Calu3 (cell line): ENCODE data around the gene BTBD18. TPM values are rescaled to one million over a fixed set of nuclear protein-coding genes. Genes with fewer than 3 reads are reported as not detected.

ENCODE experiments used
- BruUV-seq: library from RNA; stranded (reverse); fragments of 400-500 nt; replicated peaks from 2 replicates; lab custom pipeline; 2021; lab: Mats Ljungman, UMichigan
- CTCF ChIA-PET: fragments of 300-600 bp; sonication (Branson Sonifier 250); formaldehyde crosslinking; loops from one replicate; lab custom pipeline; 2022; ENCODE audit warnings: antibody characterized with exemption; lab: Charles Lee
- DNase-seq: peaks from one replicate; pipeline ENCODE4 v3.0.0; 2022
- H3K27ac Mint-ChIP-seq: one replicate; pipeline ENCODE4 v1.8.0; 2022; ENCODE audit warnings: mixed read lengths; ENCODE audit not compliant: unreplicated experiment
- H3K27me3 Mint-ChIP-seq: one replicate; pipeline ENCODE4 v1.8.0; 2022; ENCODE audit warnings: mixed read lengths; ENCODE audit not compliant: unreplicated experiment
- H3K36me3 Mint-ChIP-seq: one replicate; pipeline ENCODE4 v1.8.0; 2022; ENCODE audit warnings: mild to moderate bottlenecking, moderate library complexity, mixed read lengths; ENCODE audit not compliant: insufficient read depth, unreplicated experiment
- H3K4me1 Mint-ChIP-seq: one replicate; pipeline ENCODE4 v1.8.0; 2022; ENCODE audit warnings: mild to moderate bottlenecking, low read depth, mixed read lengths; ENCODE audit not compliant: unreplicated experiment
- H3K4me3 Mint-ChIP-seq: one replicate; pipeline ENCODE4 v1.8.0; 2022; ENCODE audit warnings: mild to moderate bottlenecking, low read depth, moderate library complexity, mixed read lengths; ENCODE audit not compliant: unreplicated experiment
- H3K9me3 Mint-ChIP-seq: one replicate; pipeline ENCODE4 v1.8.0; 2022; ENCODE audit warnings: low read depth, mixed read lengths; ENCODE audit not compliant: unreplicated experiment
- intact Hi-C: fragments of 100-400 bp; cut with micrococcal nuclease; formaldehyde crosslinking; loops from one replicate; pipeline ENCODE4 v1.10.0; 2022; ENCODE audit not compliant: unreplicated experiment
- total RNA-seq: library from RNA; stranded (reverse); gene quantifications from 2 replicates; pipeline ENCODE4 v1.2.3, GENCODE V29; 2022
- TF ChIP-seq, protein P1 (sequence below): fragments of 200-600 bp; IDR thresholded peaks from one replicate; pipeline ENCODE4 v1.8.0; 2022; ENCODE audit warnings: antibody characterized with exemption; ENCODE audit not compliant: unreplicated experiment

Gene BTBD18
- total RNA-seq, 1 experiment from 2014 or later: not detected

DNA sequence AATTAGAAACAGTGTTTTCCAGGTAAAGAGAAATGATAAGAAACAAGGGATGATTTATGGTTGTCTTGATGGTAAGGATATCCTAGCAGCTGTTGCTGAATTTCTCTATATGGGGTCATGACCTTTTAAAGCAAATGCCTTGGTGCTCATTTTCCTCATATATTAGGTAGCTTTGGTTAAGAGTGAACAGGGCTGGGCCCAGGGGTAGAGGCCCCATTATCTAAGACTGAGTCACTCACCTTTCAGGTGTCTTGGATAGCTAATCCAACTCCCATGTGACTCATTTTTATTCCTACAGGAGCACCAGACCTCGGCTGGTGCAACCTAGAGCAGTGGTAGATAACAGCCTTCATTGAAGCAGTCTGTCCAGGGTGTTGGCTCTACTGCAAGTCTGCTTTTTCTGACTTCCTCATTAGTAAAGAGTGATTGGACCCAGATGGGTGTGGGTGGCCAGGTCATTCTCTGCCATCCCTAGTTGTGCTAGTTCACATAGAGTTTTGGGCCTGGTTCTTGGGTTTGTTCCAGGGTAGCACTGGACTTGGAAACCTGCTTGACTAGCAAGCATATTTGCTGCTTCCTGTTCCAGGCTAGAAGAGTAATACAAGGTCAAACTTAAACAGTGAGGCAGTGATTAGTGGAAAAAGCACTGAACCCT is 47.4 kb upstream of the BTBD18 start:
- Mint-ChIP-seq H3K4me3 (peak overlapping the region; percentile 40), H3K27me3 (no peaks in the 10 kb centered on the region), H3K27ac (peak overlapping the region; percentile 90), H3K4me1 (peaks cover 63% of the 10 kb centered on the region), H3K36me3 (peaks cover 96% of the 10 kb centered on the region), H3K9me3 (no peaks in the 10 kb centered on the region)
- BruUV-seq: TSS peak; percentile 95
- TF ChIP-seq, protein P1, sequence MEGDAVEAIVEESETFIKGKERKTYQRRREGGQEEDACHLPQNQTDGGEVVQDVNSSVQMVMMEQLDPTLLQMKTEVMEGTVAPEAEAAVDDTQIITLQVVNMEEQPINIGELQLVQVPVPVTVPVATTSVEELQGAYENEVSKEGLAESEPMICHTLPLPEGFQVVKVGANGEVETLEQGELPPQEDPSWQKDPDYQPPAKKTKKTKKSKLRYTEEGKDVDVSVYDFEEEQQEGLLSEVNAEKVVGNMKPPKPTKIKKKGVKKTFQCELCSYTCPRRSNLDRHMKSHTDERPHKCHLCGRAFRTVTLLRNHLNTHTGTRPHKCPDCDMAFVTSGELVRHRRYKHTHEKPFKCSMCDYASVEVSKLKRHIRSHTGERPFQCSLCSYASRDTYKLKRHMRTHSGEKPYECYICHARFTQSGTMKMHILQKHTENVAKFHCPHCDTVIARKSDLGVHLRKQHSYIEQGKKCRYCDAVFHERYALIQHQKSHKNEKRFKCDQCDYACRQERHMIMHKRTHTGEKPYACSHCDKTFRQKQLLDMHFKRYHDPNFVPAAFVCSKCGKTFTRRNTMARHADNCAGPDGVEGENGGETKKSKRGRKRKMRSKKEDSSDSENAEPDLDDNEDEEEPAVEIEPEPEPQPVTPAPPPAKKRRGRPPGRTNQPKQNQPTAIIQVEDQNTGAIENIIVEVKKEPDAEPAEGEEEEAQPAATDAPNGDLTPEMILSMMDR: no peak
- DNase-seq: peak; percentile 87
- intact Hi-C loops: loop anchor here (1.0 to 2.0 kb wide), 3 partner anchors 8 to 36 kb away; no protein-coding TSS in a partner anchor
- CTCF ChIA-PET: interaction anchor here (0.7 to 3.5 kb wide), 10 partner anchors 20 to 725 kb away, joined by 3 to 55 read pairs (median 4); partner anchors contain the start of genes BTBD18 and CTNND1

DNA sequence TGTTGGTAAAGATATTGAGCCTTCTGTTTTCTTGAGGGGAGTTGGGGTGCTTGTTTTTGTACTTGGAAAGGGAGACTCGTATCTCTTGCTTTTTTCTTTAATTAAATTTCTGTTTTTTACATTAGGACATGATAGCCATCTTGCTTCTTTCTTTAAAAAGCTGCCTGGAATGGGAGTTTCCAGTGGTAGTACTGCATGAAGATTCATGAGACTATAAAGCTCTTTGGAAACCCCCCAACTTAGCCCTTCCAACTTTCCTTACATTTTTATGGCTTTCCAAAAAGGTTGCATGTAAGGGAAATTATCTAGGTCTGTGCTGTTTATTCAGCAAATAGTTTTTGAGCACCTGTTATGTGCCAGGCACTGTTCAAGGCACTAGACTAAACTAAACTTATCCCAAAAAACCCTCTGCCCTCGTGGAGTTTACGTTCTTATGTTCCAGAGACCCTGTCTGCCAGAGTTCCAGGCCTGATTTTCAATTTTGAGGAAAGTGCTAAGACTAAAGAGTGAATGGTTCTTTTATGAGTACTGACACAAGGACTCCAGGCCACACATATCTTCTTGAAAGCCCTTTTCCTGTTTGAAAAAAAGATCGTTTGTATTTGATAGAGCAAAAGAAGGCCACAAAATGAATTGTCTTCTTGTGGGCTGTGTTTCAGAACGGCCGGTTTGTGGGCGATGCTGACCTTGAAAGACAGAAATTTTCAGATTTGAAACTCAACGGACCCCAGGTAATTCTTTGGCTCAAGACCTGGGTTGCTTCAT is 41.9 kb upstream of the BTBD18 start:
- peaks cover 87% of the 10 kb centered on the region for H3K36me3 Mint-ChIP-seq
- peak overlapping the region; percentile 83 for H3K4me3 Mint-ChIP-seq
- H3K27ac Mint-ChIP-seq: peak overlapping the region; percentile 89
- CTCF ChIA-PET: interaction anchor here (0.6 to 1.1 kb wide), 2 partner anchors 14 to 26 kb away, joined by 3 read pairs; no protein-coding TSS in a partner anchor
- intact Hi-C loops: no loop called here
- no peak for DNase-seq
- no peaks in the 10 kb centered on the region for H3K27me3 Mint-ChIP-seq
- peaks cover 70% of the 10 kb centered on the region for H3K4me1 Mint-ChIP-seq
- BruUV-seq: no TSS peak
- H3K9me3 Mint-ChIP-seq: no peaks in the 10 kb centered on the region
- TF ChIP-seq, protein P1: no peak

- BruUV-seq: no TSS peak
- H3K4me1 Mint-ChIP-seq: peaks cover 70% of the 10 kb centered on the region
- peak overlapping the region; percentile 89 for H3K27ac Mint-ChIP-seq
- H3K9me3 Mint-ChIP-seq: no peaks in the 10 kb centered on the region
- TF ChIP-seq, protein P1: no peak
- intact Hi-C loops: no loop called here
- no peaks in the 10 kb centered on the region for H3K27me3 Mint-ChIP-seq
- CTCF ChIA-PET: interaction anchor here (1.1 kb wide), 1 partner anchor 25 kb away, joined by 3 read pairs; no protein-coding TSS in a partner anchor
- no peak for DNase-seq
- H3K4me3 Mint-ChIP-seq: peak overlapping the region; percentile 83
- H3K36me3 Mint-ChIP-seq: peaks cover 80% of the 10 kb centered on the region
Measured at GRCh38 chr11:57792870-57793269, 41.3 kb upstream of the BTBD18 start.

- Mint-ChIP-seq H3K27me3 (no peaks in the 10 kb centered on the region), H3K27ac (peak overlapping the region; percentile 89), H3K4me3 (peak overlapping the region; percentile 83), H3K4me1 (peaks cover 75% of the 10 kb centered on the region), H3K9me3 (no peaks in the 10 kb centered on the region), H3K36me3 (peaks cover 78% of the 10 kb centered on the region)
- BruUV-seq: TSS peak; percentile 90
- TF ChIP-seq, protein P1: no peak
- intact Hi-C loops: no loop called here
- CTCF ChIA-PET: interaction anchor here (1.1 kb wide), 2 partner anchors 14 to 25 kb away, joined by 3 to 4 read pairs; no protein-coding TSS in a partner anchor
- no peak for DNase-seq
Measured at GRCh38 chr11:57792060-57792541, 40.5 kb upstream of the BTBD18 start.
